ENCODE results near the gene ITGB4.

ITGB4 gene

DNA sequence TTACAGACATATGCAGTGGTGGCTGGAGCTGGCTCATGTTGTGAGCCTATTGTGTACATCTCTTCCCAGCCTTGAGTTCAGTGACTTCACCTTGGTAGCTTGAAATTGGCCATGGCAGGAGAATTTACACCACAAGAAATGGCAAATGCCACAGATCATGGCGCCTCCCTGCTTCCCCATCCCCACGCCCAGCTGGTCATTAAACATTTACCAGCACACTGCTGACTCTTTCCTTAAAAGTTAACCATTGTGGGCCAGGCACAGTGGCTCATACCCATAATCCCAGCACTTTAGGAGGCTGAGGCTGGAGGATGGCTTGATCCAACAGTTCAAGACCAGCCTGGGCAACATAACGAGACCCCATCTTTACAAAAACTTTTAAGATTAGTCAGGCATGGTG, 22.6 kb upstream of the ITGB4 start:
- DNase-seq: no peak

DNA sequence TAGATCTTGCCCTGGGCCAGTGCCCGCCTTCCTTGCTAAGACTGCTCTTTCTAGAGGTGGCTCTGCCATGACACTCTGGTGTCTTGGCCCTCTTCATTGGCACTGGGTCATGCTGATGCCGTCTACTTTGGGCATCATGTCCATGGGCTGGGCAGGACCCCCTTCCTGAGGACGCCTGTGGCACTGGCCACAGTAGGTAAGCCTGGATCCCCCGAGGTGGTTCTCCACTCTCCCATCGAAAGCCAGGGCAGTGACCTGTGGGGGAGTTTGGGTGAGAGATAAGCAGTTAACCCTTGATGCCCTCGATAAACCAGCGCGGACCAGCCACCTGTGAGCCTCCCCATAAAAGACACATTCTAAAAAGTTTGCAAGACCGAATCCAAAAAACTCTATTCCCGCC, 20.0 kb upstream of the ITGB4 start:
- no peak for DNase-seq

DNA sequence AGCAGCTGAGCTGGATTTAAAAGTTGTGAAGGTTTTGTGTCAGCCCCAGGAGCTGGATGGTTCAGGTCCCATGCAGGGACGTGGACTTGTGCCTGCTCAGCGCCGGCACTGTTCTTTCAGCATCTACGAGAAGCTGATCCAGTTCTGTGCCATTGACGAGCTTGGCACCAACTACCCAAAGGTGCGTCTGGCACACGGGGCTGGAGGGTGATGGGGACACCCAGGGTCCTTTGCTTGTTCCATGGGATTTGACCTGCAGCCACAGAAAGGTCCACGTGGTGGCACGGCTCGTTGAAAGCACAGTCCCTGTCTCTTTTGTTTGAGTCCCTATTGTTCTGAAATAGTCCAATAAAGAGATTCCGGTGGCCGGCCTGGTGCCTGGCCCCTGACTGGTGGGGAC, 18.1 kb upstream of the ITGB4 start:
- DNase-seq: no peak

DNA sequence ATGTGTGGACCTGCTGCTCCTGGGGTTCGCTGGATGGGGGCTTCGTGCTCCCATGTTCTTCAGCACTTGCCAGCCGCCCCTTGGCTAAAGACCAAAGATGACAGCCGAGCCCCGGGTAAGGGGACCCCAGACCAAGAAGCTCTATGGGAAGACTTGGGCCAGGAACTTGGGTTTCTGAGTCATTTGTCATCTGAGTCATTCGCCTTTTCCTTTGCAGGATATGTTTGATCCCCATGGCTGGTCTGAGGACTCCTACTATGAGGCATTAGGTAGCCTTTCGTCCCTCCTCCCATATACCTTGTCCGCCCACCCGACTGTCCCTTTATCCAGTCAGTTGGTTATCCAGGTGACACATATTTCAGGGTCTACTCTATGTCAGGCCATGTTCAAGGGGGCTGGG, 17.7 kb upstream of the ITGB4 start:
- no peak for DNase-seq

DNA sequence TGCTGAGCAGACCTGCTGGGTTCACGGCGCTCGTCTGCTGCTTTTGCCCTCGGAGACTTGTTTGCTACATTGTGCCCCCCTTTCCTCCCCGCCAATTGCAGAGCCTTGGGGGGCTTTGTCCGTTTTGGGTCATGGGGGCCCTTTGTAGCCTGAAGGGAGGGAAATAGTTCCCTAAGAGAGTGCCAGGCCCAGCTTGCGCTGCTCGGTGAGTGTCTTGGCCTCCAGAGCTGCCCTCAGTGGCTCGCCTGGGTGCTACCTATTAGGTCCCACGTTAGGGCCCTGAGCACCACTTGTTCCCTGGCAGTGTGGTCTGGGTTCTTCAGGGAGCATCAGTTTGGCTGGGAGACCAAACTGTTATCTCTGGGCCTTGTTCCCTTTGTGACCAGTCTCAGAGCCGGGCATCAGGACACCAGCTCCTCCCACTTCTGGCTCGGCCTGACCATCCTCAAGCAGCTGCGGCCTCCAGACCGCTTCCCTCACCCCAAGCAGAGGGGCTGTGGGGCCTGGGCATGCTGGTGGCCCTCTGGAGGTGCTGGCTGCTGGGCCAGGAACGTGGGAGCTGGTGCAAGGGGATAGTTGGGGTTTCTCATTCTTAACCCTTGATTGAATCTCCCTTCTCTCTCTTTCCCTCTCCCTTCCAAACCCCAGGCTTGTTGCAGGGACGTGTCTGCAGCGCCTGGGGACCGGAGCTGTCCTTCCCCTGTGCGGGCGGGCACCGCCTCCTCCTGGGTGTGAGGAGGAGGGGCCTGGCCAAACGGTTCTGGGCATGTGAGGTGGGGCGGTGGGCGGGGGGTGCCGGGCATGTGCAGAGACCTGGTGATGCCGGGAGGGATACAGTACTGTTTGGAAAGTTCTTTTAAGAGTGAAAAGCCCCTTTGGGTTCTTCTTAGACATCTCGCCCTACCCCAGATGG, 16.0 kb upstream of the ITGB4 start:
- no peak for DNase-seq

DNA sequence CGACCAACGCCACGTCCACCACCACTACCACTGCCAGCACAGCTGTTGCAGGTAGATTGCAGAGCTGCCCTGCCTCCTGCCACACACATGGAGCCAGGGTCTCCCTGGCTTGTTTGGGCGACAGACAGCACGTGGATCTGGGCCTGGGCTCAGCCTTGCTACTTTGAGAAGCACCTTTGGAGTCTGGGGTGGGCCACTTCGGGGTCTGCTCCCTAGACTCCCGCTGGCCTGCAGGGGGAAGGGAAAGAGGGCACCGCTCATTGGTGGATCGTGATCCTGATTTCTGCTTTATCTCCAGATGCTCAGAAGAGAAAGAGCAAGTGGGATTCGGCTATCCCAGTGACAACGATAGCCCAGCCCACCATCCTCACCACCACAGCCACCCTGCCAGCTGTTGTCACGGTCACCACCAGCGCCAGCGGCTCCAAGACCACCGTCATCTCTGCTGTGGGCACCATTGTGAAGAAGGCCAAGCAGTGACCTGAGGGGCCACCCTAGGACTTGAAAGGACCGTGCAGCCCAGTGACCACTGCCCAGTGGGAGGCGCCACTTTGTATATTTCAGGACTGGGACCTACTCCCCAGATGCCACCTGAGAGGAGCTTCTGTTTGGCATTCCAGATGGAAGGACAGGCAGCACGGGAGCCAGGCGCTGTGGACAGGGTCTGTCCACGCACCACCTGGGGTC, 15.1 kb upstream of the ITGB4 start:
- no peak for DNase-seq

DNA sequence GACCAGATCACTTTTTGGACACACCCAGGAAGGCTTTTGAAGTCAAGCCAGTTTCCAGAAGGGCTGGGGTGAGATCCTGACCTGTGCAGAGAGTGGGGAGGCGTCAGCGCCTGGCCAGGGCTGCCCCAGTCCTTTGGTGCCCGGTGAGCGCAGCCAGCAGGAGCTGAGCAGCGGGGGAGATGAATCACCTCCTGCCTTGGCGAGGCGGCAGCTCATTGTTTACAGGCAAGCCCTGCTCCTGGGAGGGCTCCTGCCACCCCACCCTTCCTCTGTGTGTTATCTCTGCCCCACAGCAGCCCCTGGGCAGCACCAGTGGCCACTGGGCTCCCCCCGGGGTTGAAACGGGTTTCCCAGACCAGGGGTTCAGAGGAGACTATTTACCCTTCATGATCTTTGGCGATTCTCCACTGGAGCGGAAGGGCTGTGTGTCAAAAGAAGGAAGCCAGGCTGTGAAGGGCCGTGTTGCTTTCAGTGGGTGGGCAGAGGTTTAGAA, 14.1 kb upstream of the ITGB4 start:
- DNase-seq: no peak

DNA sequence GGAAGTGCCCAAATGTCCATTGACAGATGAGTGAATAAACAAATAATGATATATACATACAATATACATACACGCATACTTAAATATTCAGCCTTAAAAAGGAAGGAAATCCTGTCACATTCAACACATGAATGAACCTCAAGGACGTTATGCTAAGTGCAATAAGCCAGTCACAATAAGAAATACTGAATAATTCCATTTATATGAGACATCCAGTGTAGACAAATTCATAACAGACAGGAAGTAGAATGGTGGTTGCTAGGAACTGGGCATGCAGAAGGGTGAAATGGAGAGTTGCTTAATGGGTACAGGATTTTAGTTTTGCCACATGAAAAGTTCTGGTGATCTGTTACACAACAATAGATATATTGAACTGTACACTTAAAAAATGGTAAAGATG, 8.8 kb upstream of the ITGB4 start:
- no peak for DNase-seq

DNA sequence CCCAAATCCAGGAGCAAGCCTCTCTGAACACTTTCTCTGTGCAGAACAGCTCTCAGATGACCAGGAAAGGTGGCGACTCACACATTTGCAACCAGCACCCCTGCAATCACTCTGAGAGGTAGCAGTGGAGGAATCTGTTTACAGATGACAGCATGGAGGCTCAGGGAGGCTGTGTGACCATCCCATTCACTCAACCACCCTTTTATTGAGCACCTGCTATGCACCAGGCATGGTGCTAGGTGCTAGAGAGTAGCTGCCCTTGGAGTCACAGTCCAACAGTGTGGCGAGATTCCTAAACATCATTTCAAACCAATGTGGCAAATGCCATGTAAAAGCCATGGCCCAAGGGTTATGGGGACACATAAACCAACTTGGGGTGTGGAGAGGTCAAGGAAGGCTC, 1.5 kb upstream of the ITGB4 start:
- no peak for DNase-seq

DNA sequence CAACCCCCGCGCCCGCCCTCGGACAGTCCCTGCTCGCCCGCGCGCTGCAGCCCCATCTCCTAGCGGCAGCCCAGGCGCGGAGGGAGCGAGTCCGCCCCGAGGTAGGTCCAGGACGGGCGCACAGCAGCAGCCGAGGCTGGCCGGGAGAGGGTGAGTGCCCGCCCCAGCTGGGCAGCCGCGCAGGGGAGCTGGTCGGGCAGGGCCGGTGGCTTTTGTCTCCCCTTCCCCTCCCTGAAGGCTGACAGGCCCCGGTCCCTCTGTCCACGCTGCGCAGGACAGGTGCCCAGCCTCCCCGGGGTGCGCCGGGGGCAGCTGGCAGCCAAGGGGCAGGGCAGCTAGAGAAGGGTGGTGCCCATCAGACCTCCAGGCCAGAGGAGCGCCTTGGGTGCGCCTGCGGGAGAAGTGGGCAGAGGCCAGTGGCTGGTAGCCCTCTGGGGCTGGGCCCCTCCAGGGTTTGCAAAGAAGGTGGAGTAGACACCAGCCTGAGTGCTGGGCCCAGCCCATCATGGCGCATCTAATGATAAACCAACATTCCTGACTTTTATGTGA, 278 bp downstream of the ITGB4 start:
- DNase-seq: no peak

DNA sequence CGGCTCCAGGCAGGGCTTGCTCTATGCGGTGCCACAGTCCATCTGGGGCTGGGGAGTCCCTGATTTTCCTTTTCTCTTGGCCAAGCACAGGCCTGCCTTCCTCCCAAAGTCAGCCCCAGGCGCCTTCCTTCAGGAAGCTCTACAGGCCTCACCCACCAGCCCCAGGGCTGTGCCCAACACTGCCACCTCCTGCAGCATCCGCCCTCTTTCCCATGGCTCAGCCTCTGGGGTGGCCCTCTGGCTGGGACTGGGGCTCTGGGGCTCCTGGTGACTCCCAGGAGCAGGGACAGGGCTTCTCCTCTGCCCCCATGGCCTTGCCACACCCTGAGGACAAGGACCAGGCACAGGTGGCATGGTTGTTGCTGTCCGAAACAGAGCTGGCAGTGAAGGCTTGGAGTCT, 817 bp downstream of the ITGB4 start:
- DNase-seq: no peak

DNA sequence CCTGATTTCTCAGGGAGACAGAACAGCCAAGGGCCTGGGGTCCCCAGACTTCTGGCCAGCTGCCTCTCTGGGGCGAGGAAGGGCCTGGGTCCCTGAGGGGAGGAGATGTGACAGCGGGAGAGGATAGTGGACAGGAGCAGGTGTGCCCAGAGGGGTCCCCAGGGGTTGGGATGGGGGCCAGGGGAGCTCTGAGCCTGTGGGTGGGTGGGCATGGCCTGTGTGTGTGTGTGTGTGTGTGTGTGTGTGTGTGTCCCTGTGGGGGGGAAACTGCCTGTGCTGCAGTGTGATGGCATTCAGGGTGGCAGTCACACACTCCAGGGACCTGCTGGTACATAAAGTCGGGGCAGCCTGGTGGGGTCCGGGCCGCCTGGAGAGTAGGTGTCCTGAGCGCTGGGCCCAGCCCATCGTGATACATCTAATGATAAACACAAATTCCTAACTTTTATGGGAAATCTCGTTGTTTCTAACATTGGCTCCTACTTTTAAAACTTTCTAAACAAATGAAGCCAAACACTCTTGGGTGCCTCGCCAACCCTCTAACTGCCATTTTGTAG, 1.4 kb downstream of the ITGB4 start:
- DNase-seq: no peak

DNA sequence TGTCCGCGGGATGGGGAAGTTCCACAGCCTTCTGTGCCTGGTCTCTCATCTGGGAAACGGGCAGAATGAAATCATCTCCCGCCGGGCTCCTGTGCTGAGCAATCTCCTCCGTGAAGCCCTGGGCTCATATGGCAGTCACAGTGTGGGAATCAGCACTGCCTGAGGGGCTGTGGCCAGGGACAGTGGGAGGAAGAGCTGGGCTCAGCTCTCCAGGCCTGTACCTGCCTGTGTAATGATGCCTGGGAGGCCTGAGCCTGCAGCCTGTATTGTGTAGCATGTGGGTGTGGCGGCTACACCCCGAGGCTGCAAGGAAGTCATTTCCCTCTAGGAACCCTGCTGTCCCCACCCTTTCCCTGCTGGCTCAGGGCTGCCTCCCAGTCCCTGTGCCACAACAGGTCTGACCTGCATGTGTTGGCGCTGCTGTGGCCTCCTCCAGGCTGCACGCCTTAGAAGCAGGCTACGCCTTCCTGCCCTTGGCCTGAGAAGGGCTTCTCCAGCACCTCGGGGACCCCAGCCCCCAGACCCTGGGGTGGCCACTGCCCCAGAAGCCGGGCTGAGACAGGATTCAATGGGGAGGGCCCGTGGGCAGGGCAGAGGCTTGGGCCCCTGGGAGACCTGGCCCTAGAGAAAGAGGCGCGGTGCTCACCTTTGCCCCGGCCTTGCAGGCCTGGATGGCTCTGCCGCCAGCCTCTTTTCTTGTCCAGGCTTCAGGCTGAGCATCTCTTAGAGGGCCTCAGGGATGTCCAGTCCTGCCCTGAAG, 2.1 kb downstream of the ITGB4 start:
- no peak for DNase-seq

DNA sequence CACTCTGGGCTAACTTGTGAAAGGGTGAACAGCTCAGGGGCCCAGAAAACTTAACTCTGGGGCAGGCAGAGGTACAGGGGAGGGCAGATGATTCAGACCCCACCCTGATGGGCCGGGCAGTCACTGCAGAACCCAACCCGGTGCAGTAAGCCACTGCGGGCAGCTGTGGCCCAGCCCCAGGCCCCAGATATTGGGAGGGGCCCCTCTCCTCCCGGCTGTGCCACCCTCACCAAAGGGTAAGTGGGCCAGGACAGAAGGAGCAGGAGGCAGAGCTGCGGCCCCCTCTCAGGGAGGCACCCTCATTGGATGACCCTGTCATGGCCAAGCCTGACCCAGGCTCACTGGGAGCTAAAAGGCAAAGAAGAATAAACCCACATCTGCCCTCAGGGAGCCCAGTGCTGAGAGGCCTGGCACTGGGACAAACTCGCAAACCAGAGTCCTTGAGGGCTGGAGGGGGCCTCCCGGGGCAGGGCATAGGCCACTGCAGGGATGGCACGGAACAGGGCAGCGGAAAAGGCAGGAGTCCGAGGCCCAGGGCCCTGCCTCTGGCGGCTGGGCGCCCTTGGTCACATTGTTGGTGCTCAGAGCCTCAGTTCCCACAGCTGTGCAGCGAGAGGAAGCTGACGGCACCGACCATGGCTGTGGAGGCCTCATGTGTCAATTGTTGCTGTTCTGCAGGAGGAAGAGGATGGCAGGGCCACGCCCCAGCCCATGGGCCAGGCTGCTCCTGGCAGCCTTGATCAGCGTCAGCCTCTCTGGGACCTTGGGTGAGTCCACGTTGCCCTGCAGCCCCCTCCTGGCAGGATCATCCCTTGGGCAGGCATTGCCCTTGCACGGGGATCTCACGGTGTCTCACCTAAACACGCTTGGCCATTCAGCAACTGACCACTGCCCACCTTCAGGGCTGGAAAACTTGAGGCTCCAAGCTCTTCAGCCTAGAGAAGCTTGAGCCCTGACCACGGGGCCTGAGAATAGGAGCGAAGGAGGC, 3.1 kb downstream of the ITGB4 start:
- DNase-seq: no peak

DNA sequence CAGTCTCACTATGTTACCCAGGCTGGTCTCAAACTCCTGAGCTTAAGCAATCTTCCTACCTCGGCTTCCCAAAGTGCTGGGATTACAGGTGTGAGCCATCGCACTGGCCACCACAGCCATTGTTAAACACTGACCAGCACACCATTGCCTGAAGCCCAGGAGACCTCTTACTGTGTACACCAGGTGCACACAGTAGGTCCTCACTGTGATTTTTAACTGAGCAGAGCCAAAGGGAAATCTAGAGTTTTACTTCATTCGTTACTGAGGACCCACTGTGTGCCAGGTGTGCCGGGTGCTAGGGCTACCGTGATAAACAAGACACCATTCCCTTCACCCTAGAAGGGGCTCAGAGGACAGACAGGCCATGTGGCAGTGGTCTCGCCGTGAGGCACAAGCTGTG, 4.2 kb downstream of the ITGB4 start:
- no peak for DNase-seq

DNA sequence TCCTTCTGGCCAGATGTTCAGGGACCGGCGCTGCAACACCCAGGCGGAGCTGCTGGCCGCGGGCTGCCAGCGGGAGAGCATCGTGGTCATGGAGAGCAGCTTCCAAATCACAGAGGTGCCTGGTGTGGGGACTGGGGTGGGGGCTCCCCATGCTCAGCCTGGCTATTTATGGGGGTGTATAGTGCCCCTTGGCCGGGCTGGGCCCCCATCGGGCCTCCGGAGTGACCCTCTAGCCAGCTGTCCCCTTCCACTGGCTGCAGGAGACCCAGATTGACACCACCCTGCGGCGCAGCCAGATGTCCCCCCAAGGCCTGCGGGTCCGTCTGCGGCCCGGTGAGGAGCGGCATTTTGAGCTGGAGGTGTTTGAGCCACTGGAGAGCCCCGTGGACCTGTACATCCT, 6.1 kb downstream of the ITGB4 start:
- no peak for DNase-seq

DNA sequence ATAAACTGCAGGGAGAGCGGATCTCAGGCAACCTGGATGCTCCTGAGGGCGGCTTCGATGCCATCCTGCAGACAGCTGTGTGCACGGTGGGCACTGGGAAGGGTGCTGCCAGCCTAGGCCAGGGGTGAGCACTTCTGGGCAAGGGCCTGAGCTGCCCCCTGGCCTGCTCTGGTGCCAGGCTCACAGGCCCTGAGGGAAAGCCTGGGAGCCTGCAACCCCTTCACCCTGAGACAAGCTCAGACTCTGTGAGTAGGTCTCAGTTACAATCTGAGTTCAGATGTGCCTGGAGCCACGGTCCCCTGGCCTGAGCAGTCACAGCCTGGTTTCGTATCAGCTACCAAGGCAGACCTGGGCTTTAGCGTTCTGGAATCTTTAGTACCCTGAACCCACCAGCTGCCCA, 8.1 kb downstream of the ITGB4 start:
- no peak for DNase-seq

DNA sequence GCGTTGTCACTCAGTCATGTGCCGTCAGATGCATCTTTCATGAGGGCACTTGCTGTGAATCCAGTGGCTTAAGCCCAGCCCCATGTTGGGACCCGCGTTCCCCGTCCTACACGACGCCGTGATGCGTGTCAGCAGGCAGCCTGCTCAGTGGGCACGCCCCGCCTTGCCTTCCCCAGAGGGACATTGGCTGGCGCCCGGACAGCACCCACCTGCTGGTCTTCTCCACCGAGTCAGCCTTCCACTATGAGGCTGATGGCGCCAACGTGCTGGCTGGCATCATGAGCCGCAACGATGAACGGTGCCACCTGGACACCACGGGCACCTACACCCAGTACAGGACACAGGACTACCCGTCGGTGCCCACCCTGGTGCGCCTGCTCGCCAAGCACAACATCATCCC, 8.8 kb downstream of the ITGB4 start:
- no peak for DNase-seq

DNA sequence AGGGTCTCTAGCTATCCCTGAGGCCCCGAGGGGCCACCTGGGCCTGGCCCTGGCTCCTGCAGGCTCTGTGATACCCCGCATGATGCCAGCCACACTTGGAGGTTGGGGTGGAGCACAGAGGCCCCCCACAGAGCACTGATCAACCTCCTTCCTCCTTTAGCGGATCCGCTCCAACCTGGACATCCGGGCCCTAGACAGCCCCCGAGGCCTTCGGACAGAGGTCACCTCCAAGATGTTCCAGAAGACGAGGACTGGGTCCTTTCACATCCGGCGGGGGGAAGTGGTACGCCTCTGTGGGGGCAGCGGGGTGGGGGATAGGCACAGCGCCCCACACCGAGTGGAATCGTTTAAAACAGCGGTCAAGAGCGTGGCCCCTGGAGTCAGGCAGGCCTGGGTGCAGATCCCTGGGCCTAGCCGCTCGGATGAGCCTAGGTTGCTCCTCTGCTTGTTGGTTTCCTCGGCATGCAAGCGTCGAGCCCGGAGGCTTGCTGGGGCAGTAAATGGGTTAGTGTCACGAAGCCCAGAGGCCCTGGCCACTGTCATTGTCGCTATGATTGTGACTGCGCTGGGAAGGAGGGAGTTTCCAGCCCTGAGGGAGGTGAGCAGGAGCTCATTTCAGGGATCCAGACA, 9.9 kb downstream of the ITGB4 start:
- DNase-seq: no peak

DNA sequence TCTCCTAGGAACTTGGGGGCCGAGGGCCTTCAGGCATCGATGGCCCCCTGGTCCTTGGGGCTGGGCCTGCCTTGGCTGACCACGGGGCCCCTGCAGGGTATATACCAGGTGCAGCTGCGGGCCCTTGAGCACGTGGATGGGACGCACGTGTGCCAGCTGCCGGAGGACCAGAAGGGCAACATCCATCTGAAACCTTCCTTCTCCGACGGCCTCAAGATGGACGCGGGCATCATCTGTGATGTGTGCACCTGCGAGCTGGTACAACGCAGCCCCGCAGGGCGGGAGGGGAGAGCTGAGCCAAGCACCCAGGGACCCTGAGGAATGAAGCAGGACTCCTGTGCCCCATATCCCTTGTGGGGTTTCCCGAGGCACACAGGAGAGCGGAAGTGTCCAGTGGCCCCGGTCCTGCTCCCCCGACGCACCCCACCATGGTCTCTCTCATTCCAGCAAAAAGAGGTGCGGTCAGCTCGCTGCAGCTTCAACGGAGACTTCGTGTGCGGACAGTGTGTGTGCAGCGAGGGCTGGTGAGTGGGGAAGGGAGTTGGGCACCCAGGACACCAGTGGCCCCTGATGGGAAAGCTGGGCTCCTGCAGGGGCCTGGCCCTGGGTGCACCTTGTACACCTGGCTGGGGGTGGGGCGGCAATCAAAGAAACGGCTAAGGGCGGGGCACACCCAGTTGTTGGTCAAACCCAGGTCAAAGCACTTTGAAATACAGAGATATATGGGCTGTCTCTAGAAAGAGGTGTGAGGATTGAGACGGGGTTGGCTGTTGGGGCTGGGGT, 10.6 kb downstream of the ITGB4 start:
- DNase-seq: no peak

Measured in activated CD8-positive, alpha-beta memory T cell treated with anti-CD3 and anti-CD28 coated beads, Interleukin-2, amount 50 U/mL, for 48 hours (primary cell).